ENCODE results near the gene FAM53C. TPM values are rescaled to one million over a fixed set of nuclear protein-coding genes. Genes with fewer than 3 reads are reported as not detected.

Gene FAM53C
- total RNA-seq, 1 experiment from 2014 or later: 50.4 TPM

GRCh38 chr5:138364576-138364975 lies 26.5 kb downstream of the FAM53C start:
- Histone ChIP-seq H3K4me1 (ENCODE audit: control insufficient read depth, insufficient read depth, low read length) (peaks cover 10% of the 10 kb centered on the region; the same call in 1 of the 2 replicates), H3K27ac (ENCODE audit: low read length) (no peak overlapping the region), H3K27me3 (ENCODE audit: control insufficient read depth, insufficient read depth, low read length) (no peaks in the 10 kb centered on the region), H3K4me3 (ENCODE audit: low read depth in 2 of 2, low read length in 2 of 2) (no peak overlapping the region), H3K36me3 (ENCODE audit: control insufficient read depth, insufficient read depth, low read length) (no peaks in the 10 kb centered on the region), H3K9me3 (ENCODE audit: control insufficient read depth, insufficient read depth, low read depth, low read length) (no peaks in the 10 kb centered on the region)
- TF ChIP-seq CTCF (IDR thresholded peaks at IDR 0.05) (no peak), REST (IDR thresholded peaks at IDR 0.05; ENCODE audit: insufficient read depth in 1 of 2, low read depth in 2 of 2, low read length in 1 of 2) (no peak), POLR2AphosphoS5 (IDR thresholded peaks at IDR 0.05; ENCODE audit: low read depth, low read length) (no peak), TCF7L2 (IDR thresholded peaks at IDR 0.05; ENCODE audit: low read depth, low read length) (no peak), SIN3A (IDR thresholded peaks at IDR 0.05; ENCODE audit: borderline replicate concordance, insufficient read depth, low read depth, low read length) (no peak)
- ChIA-PET CTCF (no interaction called here), POLR2A (no interaction called here)
- intact Hi-C loops (cut with micrococcal nuclease; ENCODE audit: unreplicated experiment) (no loop called here), in situ Hi-C loops (cut with HindIII; ENCODE audit: low pct_unique_long_range_greater_than_20kb, low sequenced_read_pairs) (no loop called here)
- no TSS peak for BruUV-seq (replicated peaks)
- no peak for ATAC-seq
- no peak for DNase-seq (ENCODE audit: low read depth, low spot score)

GRCh38 chr5:138366632-138367382 lies 28.7 kb downstream of the FAM53C start:
- Histone ChIP-seq H3K27ac (ENCODE audit: low read length) (no peak overlapping the region), H3K9me3 (ENCODE audit: control insufficient read depth, insufficient read depth, low read depth, low read length) (no peaks in the 10 kb centered on the region), H3K27me3 (ENCODE audit: control insufficient read depth, insufficient read depth, low read length) (no peaks in the 10 kb centered on the region), H3K4me3 (ENCODE audit: low read depth in 2 of 2, low read length in 2 of 2) (no peak overlapping the region), H3K36me3 (ENCODE audit: control insufficient read depth, insufficient read depth, low read length) (no peaks in the 10 kb centered on the region), H3K4me1 (ENCODE audit: control insufficient read depth, insufficient read depth, low read length) (peaks cover 8% of the 10 kb centered on the region; the same call in 1 of the 2 replicates)
- ATAC-seq (peak; percentile 46; the same call in 1 of the 2 replicates), DNase-seq (ENCODE audit: low read depth, low spot score) (no peak)
- CTCF ChIA-PET: no interaction called here
- in situ Hi-C loops (cut with HindIII; ENCODE audit: low pct_unique_long_range_greater_than_20kb, low sequenced_read_pairs): no loop called here
- no peak for TF ChIP-seq POLR2AphosphoS5 (IDR thresholded peaks at IDR 0.05; ENCODE audit: low read depth, low read length)
- no peak for TF ChIP-seq TCF7L2 (IDR thresholded peaks at IDR 0.05; ENCODE audit: low read depth, low read length)
- TF ChIP-seq CTCF (IDR thresholded peaks at IDR 0.05): no peak
- TF ChIP-seq SIN3A (IDR thresholded peaks at IDR 0.05; ENCODE audit: borderline replicate concordance, insufficient read depth, low read depth, low read length): no peak
- TF ChIP-seq REST (IDR thresholded peaks at IDR 0.05; ENCODE audit: insufficient read depth in 1 of 2, low read depth in 2 of 2, low read length in 1 of 2): no peak
- POLR2A ChIA-PET: interaction anchor here (0.6 kb wide), 1 partner anchor 38 kb away, joined by 5 read pairs; no protein-coding TSS in a partner anchor
- intact Hi-C loops (cut with micrococcal nuclease; ENCODE audit: unreplicated experiment): no loop called here
- no TSS peak for BruUV-seq (replicated peaks)

Measured in Panc1 (cell line).